A549 treated with Mapracorat at 1 μM for 4 hours (cell line): ENCODE measurements around the gene TPSD1. TPM values are rescaled to one million over a fixed set of nuclear protein-coding genes. Genes with fewer than 3 reads are reported as not detected.

ENCODE experiments used
- total RNA-seq: library from RNA; stranded (reverse); fragments of 200-300 nt; extraction: Qiagen RNA extraction; gene quantifications from 5 replicates; pipeline ENCODE4 v1.2.3, GENCODE V29; 2022

The TPSD1 gene
- 0.11 TPM in 1 of 5 replicates, not detected in the others for total RNA-seq

GRCh38 chr16:1255276-1256122 is at the start of gene TPSD1:
Gene TPSD1, plus strand, starts transcription at chr16:1256069. Its CDS starts 212 bp downstream, at chr16:1256281.

GRCh38 chr16:1225051-1225451 is 30.8 kb upstream of the TPSD1 start, which contains the start of gene TPSG1:
Gene TPSG1, minus strand, starts transcription at chr16:1225268. Its CDS starts 16 bp downstream, at chr16:1225252.

GRCh38 chr16:1230084-1230470 is 25.8 kb upstream of the TPSD1 start, which contains the start of gene TPSB2:
Gene TPSB2, minus strand, starts transcription at chr16:1230184. Its CDS starts 233 bp downstream, at chr16:1229951.

GRCh38 chr16:1240436-1240835 is 15.4 kb upstream of the TPSD1 start, which contains the start of gene TPSAB1:
Gene TPSAB1, plus strand, starts transcription at chr16:1240705. Its CDS starts 234 bp downstream, at chr16:1240939.

Other genes starting within 250 kb of the TPSD1 start
- 0.28 to 0.72 TPM (median 0.35 TPM) in 5 replicates for gene SSTR5, start 183.3 kb upstream of the TPSD1 start, total RNA-seq
- gene C1QTNF8, start 159.8 kb upstream of the TPSD1 start, total RNA-seq: not detected in 5 replicates
- gene CACNA1H, start 103.0 kb upstream of the TPSD1 start, total RNA-seq: 9.8 to 17.8 TPM (median 15.9 TPM) in 5 replicates
- not detected in 5 replicates for gene TPSG1, start 30.8 kb upstream of the TPSD1 start, total RNA-seq
- not detected in 5 replicates for gene TPSB2, start 25.9 kb upstream of the TPSD1 start, total RNA-seq
- 0.15 TPM in 1 of 5 replicates, not detected in the others for gene TPSAB1, start 15.4 kb upstream of the TPSD1 start, total RNA-seq
- 154 to 191 TPM (median 162 TPM) in 5 replicates for gene UBE2I, start 53.6 kb downstream of the TPSD1 start, total RNA-seq
- gene BAIAP3, start 77.6 kb downstream of the TPSD1 start, total RNA-seq: 0.49 to 1.4 TPM (median 1.00 TPM) in 5 replicates
- 56.9 to 97.4 TPM (median 93.0 TPM) in 5 replicates for gene TSR3, start 95.8 kb downstream of the TPSD1 start, total RNA-seq
- 24.6 to 38.0 TPM (median 35.0 TPM) in 5 replicates for gene GNPTG, start 95.9 kb downstream of the TPSD1 start, total RNA-seq
- 17.0 to 35.5 TPM (median 32.0 TPM) in 5 replicates for gene UNKL, start 158.6 kb downstream of the TPSD1 start, total RNA-seq
- 32.7 to 37.9 TPM (median 36.1 TPM) in 5 replicates for gene UQCC4, start 164.7 kb downstream of the TPSD1 start, total RNA-seq
- not detected in 5 replicates for gene PERCC1, start 175.0 kb downstream of the TPSD1 start, total RNA-seq
- gene CCDC154, start 188.5 kb downstream of the TPSD1 start, total RNA-seq: 0.20 to 0.81 TPM (median 0.32 TPM) in 5 replicates
- 45.9 to 78.5 TPM (median 73.6 TPM) in 5 replicates for gene CLCN7, start 219.0 kb downstream of the TPSD1 start, total RNA-seq
- gene PTX4, start 232.9 kb downstream of the TPSD1 start, total RNA-seq: not detected in 5 replicates
- 21.9 to 44.1 TPM (median 39.5 TPM) in 5 replicates for gene TELO2, start 237.3 kb downstream of the TPSD1 start, total RNA-seq